ENCODE results near the gene CXXC5. TPM values are rescaled to one million over a fixed set of nuclear protein-coding genes. Genes with fewer than 3 reads are reported as not detected.
"Not testable (repeated sequence)": the region's sequence is repeated elsewhere in the genome, so short reads cannot be mapped to it uniquely, and the experiment has no call there.

CXXC5 gene
- polyA plus RNA-seq = 100 to 1,000 TPM; 339 to 410 (median 385) TPM

- no peaks in the 10 kb centered on the region for H3K36me3 Mint-ChIP-seq
- H3K9me3 Mint-ChIP-seq = no peaks in the 10 kb centered on the region
- DNase-seq = peak; percentile 81 to 85 (median 82)
- H3K4me1 Mint-ChIP-seq = peaks cover 53 to 55% of the 10 kb centered on the region in 2 donors
- H3K4me3 Mint-ChIP-seq = peak within 1 kb of the TSS; percentile 81 to 99 (median 98)
- H3K27me3 Mint-ChIP-seq (ENCODE audit: low read depth in 3 of 3) = peaks cover 3 to 30% (median 21%) of the 10 kb centered on the region in 3 donors
- H3K27ac Mint-ChIP-seq = peak within 1 kb of the TSS in 5 of 6 donors; percentile 56 to 94 (median 83)
These were observed at the start of gene CXXC5 for GRCh38 chr5:139648205-139649081. CXXC5 (plus strand) TSS chr5:139648349; CDS start chr5:139680524, 32,175 bp downstream.

- H3K27me3 Mint-ChIP-seq (ENCODE audit: low read depth in 3 of 3); DNase-seq; H3K27ac Mint-ChIP-seq; H3K36me3 Mint-ChIP-seq; H3K4me3 Mint-ChIP-seq; H3K9me3 Mint-ChIP-seq: not testable (repeated sequence)
- peaks cover 25 to 37% of the 10 kb centered on the region in 2 donors for H3K4me1 Mint-ChIP-seq
These were observed 49.6 kb upstream of the CXXC5 start for GRCh38 chr5:139598601-139598965.

GRCh38 chr5:139600336-139600949 is 47.7 kb upstream of the CXXC5 start:
- peak overlapping the region in 1 of 6 donors; percentile 33 for H3K27ac Mint-ChIP-seq

GRCh38 chr5:139601429-139601828 is 46.7 kb upstream of the CXXC5 start:
- peaks cover 0 to 3% (median 0%) of the 10 kb centered on the region in 3 donors for H3K27me3 Mint-ChIP-seq (ENCODE audit: low read depth in 3 of 3)
- no peak overlapping the region for H3K4me3 Mint-ChIP-seq
- DNase-seq = no peak
- H3K4me1 Mint-ChIP-seq = peaks cover 22 to 41% of the 10 kb centered on the region in 2 donors
- H3K27ac Mint-ChIP-seq = no peak overlapping the region
- peaks cover 0 to 10% (median 6%) of the 10 kb centered on the region in 3 donors for H3K36me3 Mint-ChIP-seq
- no peaks in the 10 kb centered on the region for H3K9me3 Mint-ChIP-seq

More at GRCh38 chr5:139600336-139600949, 47.7 kb upstream of the CXXC5 start:
- Mint-ChIP-seq H3K9me3 (no peaks in the 10 kb centered on the region), H3K4me1 (peaks cover 22 to 33% of the 10 kb centered on the region in 2 donors), H3K4me3 (no peak overlapping the region), H3K27me3 (ENCODE audit: low read depth in 3 of 3) (peaks cover 0 to 3% (median 2%) of the 10 kb centered on the region in 3 donors), H3K36me3 (peaks cover 0 to 10% (median 6%) of the 10 kb centered on the region in 3 donors)
- no peak for DNase-seq

GRCh38 chr5:139601948-139602347 is 46.2 kb upstream of the CXXC5 start:
- H3K9me3 Mint-ChIP-seq; H3K4me3 Mint-ChIP-seq; DNase-seq; H3K27ac Mint-ChIP-seq; H3K27me3 Mint-ChIP-seq (ENCODE audit: low read depth in 3 of 3); H3K36me3 Mint-ChIP-seq: not testable (repeated sequence)
- peaks cover 22 to 41% of the 10 kb centered on the region in 2 donors for H3K4me1 Mint-ChIP-seq

GRCh38 chr5:139605887-139606286 is 42.3 kb upstream of the CXXC5 start:
- peaks cover 0 to 3% (median 0%) of the 10 kb centered on the region in 3 donors for H3K36me3 Mint-ChIP-seq
- peaks cover 0 to 1% (median 0%) of the 10 kb centered on the region in 3 donors for H3K27me3 Mint-ChIP-seq (ENCODE audit: low read depth in 3 of 3)
- peak overlapping the region in 4 of 6 donors; percentile 2 to 64 (median 36) for H3K27ac Mint-ChIP-seq
- H3K9me3 Mint-ChIP-seq = no peaks in the 10 kb centered on the region
- no peak for DNase-seq
- peaks cover 7 to 23% of the 10 kb centered on the region in 2 donors for H3K4me1 Mint-ChIP-seq
- H3K4me3 Mint-ChIP-seq = no peak overlapping the region

- Mint-ChIP-seq H3K36me3 (peaks cover 0 to 6% (median 0%) of the 10 kb centered on the region in 3 donors), H3K27me3 (ENCODE audit: low read depth in 3 of 3) (peaks cover 0 to 2% (median 0%) of the 10 kb centered on the region in 3 donors), H3K4me1 (peaks cover 18 to 44% of the 10 kb centered on the region in 2 donors), H3K9me3 (no peaks in the 10 kb centered on the region), H3K27ac (peak overlapping the region; percentile 10 to 76 (median 44)), H3K4me3 (no peak overlapping the region)
- DNase-seq = no peak
These were observed 36.2 kb upstream of the CXXC5 start for GRCh38 chr5:139611703-139612584.

GRCh38 chr5:139619861-139620260 is 28.3 kb upstream of the CXXC5 start:
- peak overlapping the region in 5 of 6 donors; percentile 30 to 57 (median 45) for H3K27ac Mint-ChIP-seq
- DNase-seq = no peak
- no peaks in the 10 kb centered on the region for H3K9me3 Mint-ChIP-seq
- peaks cover 3 to 39% (median 9%) of the 10 kb centered on the region in 3 donors for H3K36me3 Mint-ChIP-seq
- H3K27me3 Mint-ChIP-seq (ENCODE audit: low read depth in 3 of 3) = peaks cover 0 to 3% (median 0%) of the 10 kb centered on the region in 3 donors
- H3K4me3 Mint-ChIP-seq = no peak overlapping the region
- H3K4me1 Mint-ChIP-seq = peaks cover 10 to 21% of the 10 kb centered on the region in 2 donors

GRCh38 chr5:139625398-139625797 is 22.8 kb upstream of the CXXC5 start:
- DNase-seq; H3K4me1 Mint-ChIP-seq; H3K4me3 Mint-ChIP-seq; H3K9me3 Mint-ChIP-seq; H3K27ac Mint-ChIP-seq; H3K27me3 Mint-ChIP-seq (ENCODE audit: low read depth in 3 of 3): not testable (repeated sequence)
- H3K36me3 Mint-ChIP-seq = peaks cover 8 to 40% (median 19%) of the 10 kb centered on the region in 3 donors

- Mint-ChIP-seq H3K9me3 (no peaks in the 10 kb centered on the region), H3K27me3 (ENCODE audit: low read depth in 3 of 3) (peaks cover 0 to 2% (median 2%) of the 10 kb centered on the region in 3 donors), H3K27ac (no peak overlapping the region), H3K36me3 (peaks cover 8 to 19% (median 14%) of the 10 kb centered on the region in 3 donors), H3K4me3 (no peak overlapping the region), H3K4me1 (peaks cover 21 to 25% of the 10 kb centered on the region in 2 donors)
- no peak for DNase-seq
These were observed 17.3 kb upstream of the CXXC5 start for GRCh38 chr5:139630855-139631254.

GRCh38 chr5:139631520-139632165 is 16.5 kb upstream of the CXXC5 start:
- Mint-ChIP-seq H3K4me1 (peaks cover 29 to 33% of the 10 kb centered on the region in 2 donors), H3K27ac (peak overlapping the region in 3 of 6 donors; percentile 19 to 51 (median 26)), H3K27me3 (ENCODE audit: low read depth in 3 of 3) (peaks cover 1 to 7% (median 7%) of the 10 kb centered on the region in 3 donors), H3K36me3 (peaks cover 8 to 19% (median 14%) of the 10 kb centered on the region in 3 donors), H3K4me3 (no peak overlapping the region), H3K9me3 (no peaks in the 10 kb centered on the region)
- no peak for DNase-seq

- H3K4me3 Mint-ChIP-seq = peak overlapping the region in 1 of 5 donors; percentile 0
These were observed 14.7 kb upstream of the CXXC5 start for GRCh38 chr5:139633295-139634027.

More at GRCh38 chr5:139633295-139634027, 14.7 kb upstream of the CXXC5 start:
- Mint-ChIP-seq H3K27me3 (ENCODE audit: low read depth in 3 of 3) (peaks cover 3 to 15% (median 7%) of the 10 kb centered on the region in 3 donors), H3K36me3 (peaks cover 0 to 6% (median 3%) of the 10 kb centered on the region in 3 donors), H3K9me3 (no peaks in the 10 kb centered on the region), H3K27ac (peak overlapping the region; percentile 13 to 78 (median 56)), H3K4me1 (peaks cover 40 to 46% of the 10 kb centered on the region in 2 donors)
- DNase-seq = peak; percentile 74 to 77 (median 75)

All from immature natural killer cell (primary cell).